Lower leg skin (tissue), 3 donors: ENCODE data around the gene SIRPG.

ENCODE experiments used
- POLR2A ChIP-seq, 2 donors: fragments of 450-650 bp; IDR thresholded peaks; one replicate each; pipeline ENCODE4 v1.6.1; 2016 to 2017; ENCODE audit warnings: antibody characterized with exemption in 2 of 2, mild to moderate bottlenecking in 1 of 2, moderate library complexity in 1 of 2
- TF ChIP-seq, protein P1 (sequence below), 3 donors: fragments of 450-650 bp; IDR thresholded peaks; one replicate each; pipeline ENCODE4 v1.5.1; 2016; ENCODE audit warnings: antibody characterized with exemption in 3 of 3, mild to moderate bottlenecking in 3 of 3, moderate library complexity in 2 of 3

DNA sequence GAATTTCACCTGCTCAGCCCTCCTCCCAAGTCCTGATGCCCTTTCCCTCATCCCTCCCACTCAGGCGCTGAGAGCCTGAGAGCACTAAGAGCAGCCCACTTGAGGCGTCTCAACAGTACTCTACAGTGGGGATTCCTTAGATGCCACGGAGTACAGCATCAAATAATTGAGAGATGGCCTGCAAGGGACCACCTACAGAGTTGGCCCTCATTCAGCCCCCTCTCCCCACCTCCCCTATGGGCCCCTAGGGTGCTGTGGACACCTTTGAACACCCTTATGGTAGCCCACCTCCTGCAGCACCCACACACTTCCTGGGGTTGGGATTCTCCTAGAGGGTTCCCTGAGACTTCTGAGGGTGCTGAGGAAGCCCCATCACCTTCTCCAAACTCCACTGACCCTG is 37.1 kb upstream of the SIRPG start:
- no peak for TF ChIP-seq POLR2A (IDR thresholded peaks at IDR 0.05)
- TF ChIP-seq, protein P1, sequence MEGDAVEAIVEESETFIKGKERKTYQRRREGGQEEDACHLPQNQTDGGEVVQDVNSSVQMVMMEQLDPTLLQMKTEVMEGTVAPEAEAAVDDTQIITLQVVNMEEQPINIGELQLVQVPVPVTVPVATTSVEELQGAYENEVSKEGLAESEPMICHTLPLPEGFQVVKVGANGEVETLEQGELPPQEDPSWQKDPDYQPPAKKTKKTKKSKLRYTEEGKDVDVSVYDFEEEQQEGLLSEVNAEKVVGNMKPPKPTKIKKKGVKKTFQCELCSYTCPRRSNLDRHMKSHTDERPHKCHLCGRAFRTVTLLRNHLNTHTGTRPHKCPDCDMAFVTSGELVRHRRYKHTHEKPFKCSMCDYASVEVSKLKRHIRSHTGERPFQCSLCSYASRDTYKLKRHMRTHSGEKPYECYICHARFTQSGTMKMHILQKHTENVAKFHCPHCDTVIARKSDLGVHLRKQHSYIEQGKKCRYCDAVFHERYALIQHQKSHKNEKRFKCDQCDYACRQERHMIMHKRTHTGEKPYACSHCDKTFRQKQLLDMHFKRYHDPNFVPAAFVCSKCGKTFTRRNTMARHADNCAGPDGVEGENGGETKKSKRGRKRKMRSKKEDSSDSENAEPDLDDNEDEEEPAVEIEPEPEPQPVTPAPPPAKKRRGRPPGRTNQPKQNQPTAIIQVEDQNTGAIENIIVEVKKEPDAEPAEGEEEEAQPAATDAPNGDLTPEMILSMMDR (IDR thresholded peaks at IDR 0.05), result no peak
